GM18951 (cell line): Measurements from ENCODE around the gene SORCS3.

Source experiments
- POLR2A ChIP-seq: IDR thresholded peaks from 4 replicates; pipeline ENCODE4 v1.6.1; 2011; ENCODE audit warnings: mild to moderate bottlenecking; ENCODE audit not compliant: insufficient read length, insufficient read depth; ENCODE audit errors: extremely low read depth
- in situ Hi-C: fragments of 300-500 bp; cut with MboI; formaldehyde crosslinking; loops from one replicate; pipeline ENCODE4 v1.12.0; 2022; ENCODE audit warnings: low sequenced_read_pairs, mixed read lengths, inconsistent platforms; ENCODE audit not compliant: unreplicated experiment

SORCS3 gene

GRCh38 chr10:104641187-104641936 is at the start of gene SORCS3:
SORCS3 (plus strand) TSS chr10:104641290.
- no peak for TF ChIP-seq POLR2A
- in situ Hi-C loops = no loop called here

- in situ Hi-C loops = no loop called here
These were observed 49.6 kb upstream of the SORCS3 start for GRCh38 chr10:104591441-104591840.

GRCh38 chr10:104601166-104601565 is 39.9 kb upstream of the SORCS3 start:
- in situ Hi-C loops = no loop called here
- no peak for TF ChIP-seq POLR2A

More at GRCh38 chr10:104591441-104591840, 49.6 kb upstream of the SORCS3 start:
- TF ChIP-seq POLR2A = no peak

- no peak for TF ChIP-seq POLR2A
- in situ Hi-C loops = no loop called here
These were observed 32.8 kb upstream of the SORCS3 start for GRCh38 chr10:104608091-104608828.

GRCh38 chr10:104612571-104613205 is 28.4 kb upstream of the SORCS3 start:
- no peak for TF ChIP-seq POLR2A
- in situ Hi-C loops = no loop called here

- no peak for TF ChIP-seq POLR2A
- in situ Hi-C loops = no loop called here
These were observed 27.7 kb upstream of the SORCS3 start for GRCh38 chr10:104613406-104613805.

- in situ Hi-C loops = no loop called here
- no peak for TF ChIP-seq POLR2A
These were observed 26.8 kb upstream of the SORCS3 start for GRCh38 chr10:104614245-104614831.

GRCh38 chr10:104615136-104615535 is 26.0 kb upstream of the SORCS3 start:
- no peak for TF ChIP-seq POLR2A
- in situ Hi-C loops = no loop called here

GRCh38 chr10:104617831-104618230 is 23.3 kb upstream of the SORCS3 start:
- in situ Hi-C loops = no loop called here
- no peak for TF ChIP-seq POLR2A

GRCh38 chr10:104622175-104622574 is 18.9 kb upstream of the SORCS3 start:
- in situ Hi-C loops = no loop called here

GRCh38 chr10:104622598-104623209 is 18.4 kb upstream of the SORCS3 start:
- in situ Hi-C loops = no loop called here
- no peak for TF ChIP-seq POLR2A

More at GRCh38 chr10:104622175-104622574, 18.9 kb upstream of the SORCS3 start:
- no peak for TF ChIP-seq POLR2A

GRCh38 chr10:104630731-104631130 is 10.4 kb upstream of the SORCS3 start:
- in situ Hi-C loops = no loop called here
- TF ChIP-seq POLR2A = no peak

- TF ChIP-seq POLR2A = no peak
- in situ Hi-C loops = no loop called here
These were observed 9.1 kb upstream of the SORCS3 start for GRCh38 chr10:104631946-104632345.
